ENCODE data around the gene CLASP1.
"Not testable (repeated sequence)": the region's sequence is repeated elsewhere in the genome, so short reads cannot be mapped to it uniquely, and the experiment has no call there.

Gene CLASP1

DNA sequence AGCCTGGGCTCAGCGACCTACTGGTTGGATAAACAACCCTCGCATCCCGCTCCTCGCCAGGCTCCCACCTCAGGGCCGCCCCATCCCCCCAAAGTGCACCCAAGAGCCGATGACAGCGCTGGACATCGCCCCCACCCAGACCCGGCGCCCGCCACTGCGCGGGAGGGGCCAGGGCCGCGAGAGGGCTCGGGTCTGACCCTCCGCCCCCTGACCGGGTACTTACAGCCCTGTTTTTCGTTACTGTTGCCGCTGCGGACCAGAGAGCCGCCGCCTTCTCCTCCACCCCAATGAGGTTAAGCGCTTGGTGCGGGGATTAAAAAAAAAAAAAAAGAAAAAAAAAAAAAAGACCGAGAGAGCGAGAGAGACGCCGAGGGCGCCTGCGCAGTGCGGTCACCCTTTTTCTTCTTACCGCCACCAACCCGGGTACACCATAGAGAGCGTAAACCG is at the start of gene CLASP1:
Gene CLASP1 (minus strand): TSS at position 314 of the 447 bp plus-strand sequence. CDS start 43,567 bp downstream, outside the sequence.
- no peak for DNase-seq

GRCh38 chr2:121698318-121698930 is 49.2 kb upstream of the CLASP1 start:
- no peak for DNase-seq

DNA sequence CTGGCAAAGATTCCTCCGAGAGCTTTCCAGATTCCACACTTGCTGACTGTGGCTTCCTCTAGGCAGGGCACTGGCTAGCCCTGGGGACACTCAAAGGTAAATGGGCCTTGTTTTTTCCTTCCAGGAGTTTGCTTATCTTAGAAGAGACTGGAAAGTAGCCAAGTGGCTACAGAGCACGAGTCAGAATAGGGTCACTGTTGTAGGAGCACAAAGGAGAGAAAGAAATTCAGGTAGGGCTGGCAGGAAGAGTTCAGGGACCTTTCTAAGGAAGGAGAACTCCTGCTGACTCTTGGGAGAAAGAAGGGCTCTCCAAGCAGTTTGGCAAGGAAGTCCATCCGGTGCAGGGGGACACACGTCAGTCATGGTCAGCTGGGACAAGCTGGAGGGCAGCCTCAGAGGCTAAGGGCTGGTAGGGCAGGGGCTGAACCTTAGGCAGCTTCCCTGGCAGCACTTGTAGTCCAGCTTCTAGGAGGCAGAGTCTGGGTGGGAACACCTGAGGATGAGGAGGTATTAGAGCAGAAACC is 47.9 kb upstream of the CLASP1 start:
- DNase-seq = no peak

DNA sequence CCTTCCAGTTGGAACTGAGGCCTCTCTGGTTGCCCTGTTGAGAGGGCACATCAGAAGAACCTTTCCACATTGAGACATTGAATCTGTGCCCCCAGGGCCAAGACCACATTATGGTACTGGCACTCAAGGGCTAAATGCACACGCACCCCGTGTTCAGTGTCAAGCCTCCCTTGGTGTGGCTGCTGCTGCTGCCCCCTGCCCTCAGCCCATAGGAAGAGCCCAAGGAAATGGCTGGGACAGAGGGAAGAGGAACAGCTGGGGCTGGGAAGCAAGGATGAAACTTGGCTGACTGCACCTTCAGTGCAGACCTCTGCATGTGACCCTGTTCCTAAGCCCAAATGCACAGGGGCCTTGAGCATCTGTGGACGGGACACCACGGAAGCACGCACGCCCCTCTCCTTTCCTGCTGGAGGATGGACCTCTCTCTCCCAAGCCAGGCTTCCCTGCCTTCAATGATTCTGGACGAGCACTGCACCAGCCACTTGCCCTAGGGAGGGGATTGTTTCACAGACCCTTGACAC is 47.2 kb upstream of the CLASP1 start:
- no peak for DNase-seq

- no peak for DNase-seq
Measured at GRCh38 chr2:121695171-121695451, 45.8 kb upstream of the CLASP1 start.

DNA sequence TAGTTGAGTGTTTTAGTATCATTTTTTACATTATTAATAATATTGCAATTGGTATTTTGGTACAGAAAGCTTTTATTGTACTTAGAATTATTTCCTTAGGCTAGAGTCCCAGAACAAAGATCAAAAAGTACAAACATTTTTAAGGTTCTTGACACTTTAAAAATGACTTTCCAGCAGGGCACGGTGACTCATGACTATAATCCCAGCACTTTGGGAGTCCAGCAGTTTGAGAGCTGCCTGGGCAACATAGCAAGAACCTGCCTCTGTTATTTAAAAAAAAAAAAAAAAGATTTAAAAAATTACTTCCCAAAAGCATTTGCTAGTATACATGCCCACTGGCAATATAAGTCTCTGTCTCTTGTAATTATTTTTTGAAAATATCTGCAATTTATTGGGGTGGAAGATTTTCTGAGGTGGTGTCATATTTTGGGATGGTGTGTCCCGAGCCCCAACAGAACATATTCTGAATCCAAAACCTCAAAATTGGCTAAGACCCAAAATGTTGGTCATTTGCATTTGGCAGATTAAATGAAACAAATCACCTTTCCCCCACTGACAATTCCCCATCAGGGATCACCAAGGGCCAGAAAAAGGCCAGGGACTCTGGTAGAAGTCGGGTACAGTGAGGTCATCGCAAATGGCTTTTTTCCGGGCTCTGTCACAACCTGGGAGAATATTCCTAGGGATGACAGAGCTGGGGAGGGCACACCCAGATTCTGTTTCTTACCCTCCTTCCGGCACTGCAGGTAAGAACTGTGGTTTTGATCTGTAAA is 45.3 kb upstream of the CLASP1 start:
- DNase-seq = no peak

GRCh38 chr2:121690572-121690971 is 41.3 kb upstream of the CLASP1 start:
- DNase-seq = not testable (repeated sequence)

- DNase-seq = no peak
Measured at GRCh38 chr2:121690095-121690494, 40.8 kb upstream of the CLASP1 start.

GRCh38 chr2:121689356-121689755 is 40.1 kb upstream of the CLASP1 start:
- peak; percentile 76 for DNase-seq

- DNase-seq = no peak
Measured at GRCh38 chr2:121688820-121689219, 39.6 kb upstream of the CLASP1 start.

- no peak for DNase-seq
Measured at GRCh38 chr2:121686902-121687301, 37.6 kb upstream of the CLASP1 start.

DNA sequence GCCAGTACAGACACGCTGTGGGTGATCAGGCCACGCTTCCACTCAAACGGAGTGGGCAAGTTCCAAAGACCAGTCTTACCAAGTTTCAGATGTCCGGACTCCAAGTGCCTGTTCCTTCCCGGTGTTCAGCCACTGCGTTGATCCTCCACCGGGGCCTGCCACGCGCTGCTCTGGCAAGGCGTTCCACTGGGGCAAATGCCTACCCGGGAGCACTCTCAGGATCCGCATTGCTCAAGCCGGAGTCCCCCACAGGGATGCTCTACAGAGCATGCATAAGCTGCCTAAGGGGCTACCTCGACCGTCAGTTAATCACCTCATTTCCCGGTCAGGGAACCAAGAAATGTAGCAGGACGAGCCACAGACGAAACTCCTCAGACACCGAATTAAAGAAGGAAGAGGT is 37.0 kb upstream of the CLASP1 start:
- DNase-seq = no peak

DNA sequence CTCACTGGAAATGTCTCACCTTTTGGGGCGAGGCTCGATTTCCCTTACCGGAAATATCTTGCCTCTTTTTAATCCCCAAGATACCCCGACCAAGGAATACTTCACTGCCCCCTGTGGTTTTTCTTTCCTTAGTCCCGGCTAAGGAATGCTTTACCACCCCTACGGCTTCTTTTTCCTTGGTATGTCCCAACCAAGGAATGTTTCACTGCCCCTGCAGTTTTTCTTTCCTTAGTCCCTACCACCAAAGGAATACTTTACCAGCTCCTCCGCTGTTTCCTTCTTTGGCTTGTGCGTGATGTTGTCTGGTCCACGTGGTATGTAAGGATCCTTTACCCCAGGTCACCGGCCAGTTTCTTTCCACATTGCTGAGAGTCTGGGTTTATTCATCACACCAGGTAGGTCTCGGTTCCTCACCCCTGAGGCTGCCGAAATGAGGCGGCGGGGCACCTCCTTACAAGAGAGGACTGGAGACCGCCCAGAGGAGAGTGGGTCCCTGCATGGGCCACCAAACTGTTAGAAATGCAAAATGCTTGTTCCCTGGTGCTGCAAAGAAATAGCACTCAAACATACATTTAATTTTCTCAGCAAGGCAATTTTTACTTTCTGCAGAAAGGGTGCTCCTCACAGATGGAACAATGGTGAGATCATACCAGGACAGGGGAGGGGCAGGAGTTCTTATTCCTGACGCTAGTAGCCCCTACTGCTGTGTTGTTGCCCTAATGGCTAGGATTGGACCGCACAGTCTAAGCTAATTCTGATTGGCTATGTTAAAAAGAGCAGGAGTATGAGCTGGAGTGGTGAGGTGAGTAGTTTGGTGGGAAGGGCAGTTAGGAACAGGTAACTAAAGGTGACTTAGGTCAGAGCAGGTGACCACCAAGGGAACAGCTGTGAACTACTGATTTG is 33.4 kb upstream of the CLASP1 start:
- DNase-seq = no peak

DNA sequence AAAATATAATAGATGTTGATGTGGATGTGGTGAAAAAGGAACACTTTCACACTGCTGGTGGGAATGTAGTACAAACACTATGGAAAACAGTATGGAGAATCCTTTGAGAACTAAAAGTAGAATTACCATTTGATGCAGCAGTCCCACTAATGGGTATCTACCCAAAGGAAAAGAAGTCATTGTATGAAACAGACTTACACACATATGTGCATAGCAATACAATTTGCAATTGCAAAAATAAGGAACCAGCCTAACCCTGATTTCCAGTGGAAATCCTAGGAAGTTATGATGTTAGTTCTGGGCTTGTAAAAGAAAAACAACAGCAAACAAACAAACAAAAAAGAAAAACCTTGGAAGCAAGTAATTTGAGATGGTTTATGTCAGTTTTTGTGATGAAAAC is 28.6 kb upstream of the CLASP1 start:
- no peak for DNase-seq

DNA sequence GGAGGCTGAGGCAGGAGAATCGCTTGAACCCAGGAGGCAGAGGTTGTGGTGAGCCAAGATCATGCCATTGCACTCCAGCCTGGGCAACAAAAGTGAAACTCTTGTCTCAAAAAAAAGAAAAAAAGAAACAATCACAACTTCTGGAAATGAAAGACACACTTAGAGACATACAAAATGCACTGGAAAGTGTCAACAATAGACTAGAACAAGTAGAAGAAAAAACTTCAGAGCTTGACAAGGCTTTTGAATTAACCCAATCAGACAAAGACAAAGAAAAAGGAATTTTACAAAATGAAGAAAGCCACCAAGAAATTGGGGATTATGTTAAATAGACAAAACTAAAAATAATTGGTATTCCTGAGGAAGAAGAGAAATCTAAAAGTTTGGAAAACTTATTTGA is 22.4 kb upstream of the CLASP1 start:
- DNase-seq = not testable (repeated sequence)

DNA sequence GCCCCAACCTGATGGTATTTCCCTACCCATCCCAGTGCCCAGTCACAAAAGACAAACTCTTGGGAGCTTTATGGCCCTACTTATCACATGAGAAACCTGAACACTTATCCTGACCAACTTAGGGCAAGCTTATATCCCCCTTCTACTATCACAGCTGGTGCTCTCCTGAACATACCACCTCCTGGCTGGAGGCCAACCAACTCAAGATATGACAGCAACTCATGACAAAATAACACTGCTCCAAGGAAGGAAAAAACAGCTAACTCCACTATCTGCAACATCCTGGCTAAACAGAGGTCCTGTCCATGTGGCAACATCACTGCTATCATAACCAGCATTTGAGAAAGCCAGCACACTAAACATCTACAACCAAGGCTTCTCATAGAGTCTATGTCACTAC is 20.9 kb upstream of the CLASP1 start:
- DNase-seq = no peak

- DNase-seq = no peak
Measured at GRCh38 chr2:121667618-121668017, 18.4 kb upstream of the CLASP1 start.

- no peak for DNase-seq
Measured at GRCh38 chr2:121666042-121666441, 16.8 kb upstream of the CLASP1 start.

DNA sequence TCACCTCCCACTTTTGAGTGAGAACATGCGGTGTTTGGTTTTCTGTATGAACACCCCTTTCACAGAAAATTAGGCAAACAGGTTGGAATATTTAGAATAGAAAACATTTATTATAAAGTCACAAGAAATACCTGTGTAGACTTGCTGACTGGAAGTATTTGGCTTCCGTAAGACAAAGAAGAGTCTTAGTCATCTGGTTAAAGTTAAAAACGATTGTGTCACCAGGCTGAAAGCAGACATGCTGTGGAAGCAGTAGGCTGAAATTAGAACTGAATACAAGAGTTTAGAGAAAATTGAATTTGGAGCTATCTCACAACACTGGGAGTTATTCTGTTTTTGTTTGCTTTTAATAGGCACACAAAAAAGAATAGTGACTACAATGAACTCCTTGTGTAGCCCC is 16.2 kb upstream of the CLASP1 start:
- no peak for DNase-seq

DNA sequence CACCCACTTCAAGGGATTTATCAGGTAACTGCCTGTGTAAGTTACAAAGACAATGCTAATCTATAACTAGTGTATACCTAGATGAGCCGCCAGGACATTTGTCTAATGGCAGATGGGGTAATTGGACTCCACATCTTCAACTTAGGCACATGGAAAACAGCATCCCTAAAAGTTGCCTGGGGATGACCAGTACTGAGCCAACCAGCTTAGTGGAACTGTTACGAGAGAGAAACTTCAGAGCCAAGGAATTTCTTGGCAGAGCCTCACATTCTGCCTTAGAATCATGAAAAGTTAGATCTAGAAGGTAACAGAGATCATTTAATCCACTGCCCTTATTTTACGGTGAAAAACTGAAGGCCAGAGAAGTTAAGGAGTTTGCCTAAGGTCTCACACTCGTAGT is 15.5 kb upstream of the CLASP1 start:
- no peak for DNase-seq

DNA sequence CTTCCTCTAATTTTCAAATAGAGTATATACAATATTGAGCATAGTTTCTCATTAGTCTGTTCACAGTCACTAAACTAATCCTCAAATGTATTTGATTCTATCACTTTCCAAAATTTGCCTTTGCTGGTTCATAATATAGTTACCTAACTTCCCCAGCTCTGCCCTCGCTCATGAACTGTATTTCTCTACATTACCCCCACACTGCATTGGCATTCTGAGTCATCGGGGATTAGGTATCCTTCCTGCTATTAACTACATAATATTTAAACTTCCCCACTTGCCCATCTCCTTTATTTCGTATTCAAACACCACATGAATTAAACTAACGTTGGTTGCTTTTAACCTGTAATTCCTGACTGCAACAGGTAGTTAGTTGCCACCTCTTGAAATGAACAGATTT is 14.8 kb upstream of the CLASP1 start:
- no peak for DNase-seq

GRCh38 chr2:121663434-121663833 is 14.2 kb upstream of the CLASP1 start:
- DNase-seq = no peak

GRCh38 chr2:121662656-121663055 is 13.4 kb upstream of the CLASP1 start:
- no peak for DNase-seq

Data from DMS53 (cell line).